Peyer's patch (tissue), 4 donors: Measurements from ENCODE around the gene ICA1. TPM values are rescaled to one million over a fixed set of nuclear protein-coding genes. Genes with fewer than 3 reads are reported as not detected.
"Not testable (repeated sequence)": the region's sequence is repeated elsewhere in the genome, so short reads cannot be mapped to it uniquely, and the experiment has no call there.

Source experiments
- DNase-seq, 3 donors: peaks; one replicate each; pipeline ENCODE4 v3.0.0-alpha.2; 2017 to 2019
- H3K27ac ChIP-seq, 4 donors: fragments of 200-600 bp; sonication (generic); one replicate each; pipeline ENCODE4 v1.5.1; 2016 to 2019
- H3K27me3 ChIP-seq, 2 donors: fragments of 200-600 bp; sonication (generic); one replicate each; pipeline ENCODE4 v1.5.1; 2019
- H3K36me3 ChIP-seq, 3 donors: fragments of 200-600 bp; sonication (generic); one replicate each; pipeline ENCODE4 v1.5.1; 2016 to 2019
- H3K4me1 ChIP-seq, 4 donors: fragments of 200-600 bp; sonication (generic); one replicate each; pipeline ENCODE4 v1.5.1; 2016 to 2019
- H3K4me3 ChIP-seq, 4 donors: fragments of 200-600 bp; sonication (generic); 1 replicate in 3 of 4; 2 replicates in 1 of 4; pipeline ENCODE4 v1.5.1; 2016 to 2019; ENCODE audit warnings: mild to moderate bottlenecking in 1 of 4
- H3K9me3 ChIP-seq, 4 donors: fragments of 200-600 bp; sonication (generic); one replicate each; pipeline ENCODE4 v1.5.1; 2016 to 2019; ENCODE audit warnings: mild to moderate bottlenecking in 1 of 4
- CTCF ChIP-seq, 6 experiments: fragments of 450-650 bp in 4 of 6; fragments of 200-600 bp in 2 of 6; sonication (generic) in 1 of 6; IDR thresholded peaks; one replicate each; pipeline ENCODE4 v1.5.1; 2017 to 2019; ENCODE audit warnings: antibody characterized with exemption in 6 of 6, mild to moderate bottlenecking in 3 of 6, moderate library complexity in 1 of 6
- POLR2A ChIP-seq, 2 donors: fragments of 450-650 bp; IDR thresholded peaks; one replicate each; pipeline ENCODE4 v1.5.1; 2017; ENCODE audit warnings: antibody characterized with exemption in 2 of 2, mild to moderate bottlenecking in 2 of 2, moderate library complexity in 2 of 2
- total RNA-seq, 4 donors: library from RNA; depleted of rRNA; stranded (reverse); fragments of >200 nt; gene quantifications; one replicate each; pipeline ENCODE4 v1.1.0, GENCODE V29; 2016

ICA1 gene
- total RNA-seq, result 10 to 100 TPM; 37.0 to 79.9 (median 52.4) TPM

GRCh38 chr7:8261711-8262695 lies at the start of gene ICA1:
ICA1 (minus strand) TSS chr7:8262167; CDS start chr7:8235926, 26,241 bp downstream.
- Histone ChIP-seq H3K4me3 (peak within 1 kb of the TSS; percentile 46 to 99 (median 59)), H3K9me3 (no peaks in the 10 kb centered on the region), H3K4me1 (peaks cover 0 to 15% (median 2%) of the 10 kb centered on the region in 4 donors), H3K36me3 (no peaks in the 10 kb centered on the region), H3K27me3 (no peaks in the 10 kb centered on the region), H3K27ac (peak within 1 kb of the TSS in 3 of 4 donors; percentile 75 to 88 (median 87))
- peak; percentile 47 to 51 for TF ChIP-seq POLR2A (IDR thresholded peaks at IDR 0.05)
- no peak for TF ChIP-seq CTCF (IDR thresholded peaks at IDR 0.05)
- DNase-seq, result peak in 2 of 3 donors; percentile 77 to 78

GRCh38 chr7:8310876-8311275 lies 48.9 kb upstream of the ICA1 start:
- no peak overlapping the region for H3K4me3 ChIP-seq
- no peaks in the 10 kb centered on the region for H3K36me3 ChIP-seq
- no peaks in the 10 kb centered on the region for H3K4me1 ChIP-seq
- no peak for TF ChIP-seq CTCF (IDR thresholded peaks at IDR 0.05)
- no peak for TF ChIP-seq POLR2A (IDR thresholded peaks at IDR 0.05)
- no peaks in the 10 kb centered on the region for H3K27me3 ChIP-seq
- peaks cover 0 to 4% (median 0%) of the 10 kb centered on the region in 4 donors for H3K9me3 ChIP-seq
- no peak overlapping the region for H3K27ac ChIP-seq
- no peak for DNase-seq

- Histone ChIP-seq H3K9me3 (no peaks in the 10 kb centered on the region), H3K27ac (no peak overlapping the region), H3K27me3 (no peaks in the 10 kb centered on the region), H3K4me3 (no peak overlapping the region), H3K4me1 (no peaks in the 10 kb centered on the region), H3K36me3 (no peaks in the 10 kb centered on the region)
- no peak for DNase-seq
- no peak for TF ChIP-seq POLR2A (IDR thresholded peaks at IDR 0.05)
- TF ChIP-seq CTCF (IDR thresholded peaks at IDR 0.05), result no peak
Measured at GRCh38 chr7:8305625-8306388, 43.8 kb upstream of the ICA1 start.

- Histone ChIP-seq H3K36me3 (no peaks in the 10 kb centered on the region), H3K4me1 (no peaks in the 10 kb centered on the region), H3K27ac (no peak overlapping the region), H3K4me3 (no peak overlapping the region), H3K9me3 (no peaks in the 10 kb centered on the region), H3K27me3 (no peaks in the 10 kb centered on the region)
- no peak for DNase-seq
- TF ChIP-seq CTCF (IDR thresholded peaks at IDR 0.05) (no peak), POLR2A (IDR thresholded peaks at IDR 0.05) (no peak)
Measured at GRCh38 chr7:8305104-8305503, 43.1 kb upstream of the ICA1 start.

- Histone ChIP-seq H3K27me3 (no peaks in the 10 kb centered on the region), H3K36me3 (no peaks in the 10 kb centered on the region), H3K4me1 (no peaks in the 10 kb centered on the region), H3K27ac (no peak overlapping the region), H3K9me3 (no peaks in the 10 kb centered on the region), H3K4me3 (no peak overlapping the region)
- TF ChIP-seq CTCF (IDR thresholded peaks at IDR 0.05) (no peak), POLR2A (IDR thresholded peaks at IDR 0.05) (no peak)
- DNase-seq, result no peak
Measured at GRCh38 chr7:8303904-8304528, 42.0 kb upstream of the ICA1 start.

GRCh38 chr7:8297023-8297422 lies 35.1 kb upstream of the ICA1 start:
- H3K4me1 ChIP-seq, H3K9me3 ChIP-seq, H3K4me3 ChIP-seq, H3K36me3 ChIP-seq, H3K27ac ChIP-seq, DNase-seq, H3K27me3 ChIP-seq: not testable (repeated sequence)
